Measurements from ENCODE around the gene BTBD8. TPM values are rescaled to one million over a fixed set of nuclear protein-coding genes. Genes with fewer than 3 reads are reported as not detected.

Gene BTBD8
- total and polyA plus RNA-seq, 8 donors: 0.44 to 12.5 (median 2.5) TPM

GRCh38 chr1:92167151-92167550, 87.0 kb downstream of the BTBD8 start:
- TF ChIP-seq EP300 (IDR thresholded peaks at IDR 0.05) (no peak), POLR2AphosphoS5 (IDR thresholded peaks at IDR 0.05) (no peak), CTCF (IDR thresholded peaks at IDR 0.05) (no peak), POLR2A (IDR thresholded peaks at IDR 0.05) (no peak)
- no peak overlapping the region for H3K4me3 ChIP-seq

GRCh38 chr1:92168657-92169056, 88.5 kb downstream of the BTBD8 start:
- peak in 1 of 2 donors; percentile 52 for DNase-seq
- TF ChIP-seq POLR2A (IDR thresholded peaks at IDR 0.05) (no peak), CTCF (IDR thresholded peaks at IDR 0.05) (no peak), EP300 (IDR thresholded peaks at IDR 0.05) (no peak), POLR2AphosphoS5 (IDR thresholded peaks at IDR 0.05) (no peak)

More at GRCh38 chr1:92167151-92167550, 87.0 kb downstream of the BTBD8 start:
- intact Hi-C loops (cut with DNase I; ENCODE audit: low total_unique reads): no loop called here
- 83 to 95% (median 93%) methylated on average over 1 of the region's 1 CpG for WGBS, 5 donors
- H3K9me3 ChIP-seq: no peaks in the 10 kb centered on the region
- H3K27ac ChIP-seq: no peak overlapping the region
- DNase-seq: no peak
- H3K27me3 ChIP-seq: no peaks in the 10 kb centered on the region
- H3K4me1 ChIP-seq: no peaks in the 10 kb centered on the region
- H3K36me3 ChIP-seq: peaks cover 0 to 20% (median 3%) of the 10 kb centered on the region in 4 donors

GRCh38 chr1:92169214-92170005, 89.3 kb downstream of the BTBD8 start:
- intact Hi-C loops (cut with DNase I; ENCODE audit: low total_unique reads): no loop called here
- H3K4me3 ChIP-seq: no peak overlapping the region
- no peak overlapping the region for H3K27ac ChIP-seq
- no peaks in the 10 kb centered on the region for H3K27me3 ChIP-seq
- DNase-seq: no peak
- no peaks in the 10 kb centered on the region for H3K9me3 ChIP-seq
- no peaks in the 10 kb centered on the region for H3K4me1 ChIP-seq
- 90 to 98% (median 94%) methylated on average over 2 of the region's 2 CpGs for WGBS, 5 donors
- TF ChIP-seq CTCF (IDR thresholded peaks at IDR 0.05): no peak
- peaks cover 0 to 22% (median 1%) of the 10 kb centered on the region in 4 donors for H3K36me3 ChIP-seq

More at GRCh38 chr1:92168657-92169056, 88.5 kb downstream of the BTBD8 start:
- Histone ChIP-seq H3K4me1 (no peaks in the 10 kb centered on the region), H3K27me3 (no peaks in the 10 kb centered on the region), H3K4me3 (no peak overlapping the region), H3K36me3 (peaks cover 0 to 22% (median 1%) of the 10 kb centered on the region in 4 donors), H3K27ac (no peak overlapping the region), H3K9me3 (no peaks in the 10 kb centered on the region)
- intact Hi-C loops (cut with DNase I; ENCODE audit: low total_unique reads): no loop called here
- WGBS, 5 donors: 68 to 83% (median 81%) methylated on average over 5 of the region's 5 CpGs

GRCh38 chr1:92184632-92185031, 104.5 kb downstream of the BTBD8 start:
- no peak overlapping the region for H3K27ac ChIP-seq
- TF ChIP-seq EP300 (IDR thresholded peaks at IDR 0.05) (no peak), POLR2AphosphoS5 (IDR thresholded peaks at IDR 0.05) (no peak), CTCF (IDR thresholded peaks at IDR 0.05) (no peak), POLR2A (IDR thresholded peaks at IDR 0.05) (no peak)
- H3K4me1 ChIP-seq: no peaks in the 10 kb centered on the region
- intact Hi-C loops (cut with DNase I; ENCODE audit: low total_unique reads): no loop called here
- no peaks in the 10 kb centered on the region for H3K9me3 ChIP-seq
- peaks cover 5 to 29% (median 22%) of the 10 kb centered on the region in 4 donors for H3K36me3 ChIP-seq
- WGBS, 5 donors: 85 to 98% (median 89%) methylated on average over 1 of the region's 1 CpG
- H3K27me3 ChIP-seq: no peaks in the 10 kb centered on the region
- no peak overlapping the region for H3K4me3 ChIP-seq
- no peak for DNase-seq
